ENCODE results near the gene SEPTIN11. TPM values are rescaled to one million over a fixed set of nuclear protein-coding genes. Genes with fewer than 3 reads are reported as not detected.
"Not testable (repeated sequence)": the region's sequence is repeated elsewhere in the genome, so short reads cannot be mapped to it uniquely, and the experiment has no call there.

SEPTIN11 gene
- total RNA-seq, 1 donor from 2014 or later, result 149 TPM

GRCh38 chr4:76958891-76959290 lies 9.3 kb downstream of the SEPTIN11 start:
- H3K4me3 Mint-ChIP-seq, result no peak overlapping the region
- H3K4me1 Mint-ChIP-seq (ENCODE audit: unreplicated experiment), result peaks cover 48% of the 10 kb centered on the region
- peaks cover 37% of the 10 kb centered on the region for H3K36me3 Mint-ChIP-seq
- peaks cover 9% of the 10 kb centered on the region for H3K9me3 Mint-ChIP-seq
- H3K27ac Mint-ChIP-seq, result no peak overlapping the region
- DNase-seq (ENCODE audit: extremely low spot score, unreplicated experiment), result no peak
- TF ChIP-seq CTCF (conservative IDR thresholded peaks at IDR 0.05), result peak; percentile 27
- no peaks in the 10 kb centered on the region for H3K27me3 Mint-ChIP-seq

- peaks cover 9% of the 10 kb centered on the region for H3K9me3 Mint-ChIP-seq
- peaks cover 41% of the 10 kb centered on the region for H3K36me3 Mint-ChIP-seq
- no peak for DNase-seq (ENCODE audit: extremely low spot score, unreplicated experiment)
- H3K27me3 Mint-ChIP-seq, result no peaks in the 10 kb centered on the region
- H3K4me3 Mint-ChIP-seq, result no peak overlapping the region
- no peak for TF ChIP-seq CTCF (conservative IDR thresholded peaks at IDR 0.05)
- H3K4me1 Mint-ChIP-seq (ENCODE audit: unreplicated experiment), result peaks cover 40% of the 10 kb centered on the region
- H3K27ac Mint-ChIP-seq, result peak overlapping the region; percentile 43
Measured at GRCh38 chr4:76960014-76960413, 10.5 kb downstream of the SEPTIN11 start.

- Mint-ChIP-seq H3K9me3 (peaks cover 9% of the 10 kb centered on the region), H3K4me1 (ENCODE audit: unreplicated experiment) (peaks cover 29% of the 10 kb centered on the region), H3K36me3 (peaks cover 36% of the 10 kb centered on the region), H3K4me3 (no peak overlapping the region), H3K27me3 (no peaks in the 10 kb centered on the region), H3K27ac (no peak overlapping the region)
- DNase-seq (ENCODE audit: extremely low spot score, unreplicated experiment), result no peak
- TF ChIP-seq CTCF (conservative IDR thresholded peaks at IDR 0.05), result no peak
Measured at GRCh38 chr4:76962406-76963130, 13.0 kb downstream of the SEPTIN11 start.

- no peaks in the 10 kb centered on the region for H3K27me3 Mint-ChIP-seq
- H3K27ac Mint-ChIP-seq, result no peak overlapping the region
- no peak overlapping the region for H3K4me3 Mint-ChIP-seq
- peaks cover 29% of the 10 kb centered on the region for H3K36me3 Mint-ChIP-seq
- H3K4me1 Mint-ChIP-seq (ENCODE audit: unreplicated experiment), result peaks cover 28% of the 10 kb centered on the region
- no peak for TF ChIP-seq CTCF (conservative IDR thresholded peaks at IDR 0.05)
- peaks cover 7% of the 10 kb centered on the region for H3K9me3 Mint-ChIP-seq
- no peak for DNase-seq (ENCODE audit: extremely low spot score, unreplicated experiment)
Measured at GRCh38 chr4:76963131-76963750, 13.7 kb downstream of the SEPTIN11 start.

- not testable (repeated sequence) for H3K27ac Mint-ChIP-seq; H3K27me3 Mint-ChIP-seq; H3K9me3 Mint-ChIP-seq; DNase-seq (ENCODE audit: extremely low spot score, unreplicated experiment); H3K4me3 Mint-ChIP-seq
- peaks cover 27% of the 10 kb centered on the region for H3K36me3 Mint-ChIP-seq
- peaks cover 28% of the 10 kb centered on the region for H3K4me1 Mint-ChIP-seq (ENCODE audit: unreplicated experiment)
Measured at GRCh38 chr4:76963927-76964326, 14.4 kb downstream of the SEPTIN11 start.

GRCh38 chr4:76964769-76965168 lies 15.2 kb downstream of the SEPTIN11 start:
- no peak for TF ChIP-seq CTCF (conservative IDR thresholded peaks at IDR 0.05)
- H3K4me3 Mint-ChIP-seq, result no peak overlapping the region
- H3K27ac Mint-ChIP-seq, result no peak overlapping the region
- H3K36me3 Mint-ChIP-seq, result peaks cover 23% of the 10 kb centered on the region
- H3K4me1 Mint-ChIP-seq (ENCODE audit: unreplicated experiment), result peaks cover 29% of the 10 kb centered on the region
- no peaks in the 10 kb centered on the region for H3K27me3 Mint-ChIP-seq
- H3K9me3 Mint-ChIP-seq, result peaks cover 5% of the 10 kb centered on the region
- DNase-seq (ENCODE audit: extremely low spot score, unreplicated experiment), result no peak
